Measurements from ENCODE around the gene EVPL. TPM values are rescaled to one million over a fixed set of nuclear protein-coding genes. Genes with fewer than 3 reads are reported as not detected.

The EVPL gene
- polyA plus RNA-seq, 1 donor (not counting 4 experiments of a cell fraction or from before 2014, with no cell fraction given): 7.6 TPM

GRCh38 chr17:76004750-76005262, 22.3 kb downstream of the EVPL start:
- dilution Hi-C loops (cut with MboI; ENCODE audit: extremely low pct_ligation_motif_present, low sequenced_read_pairs): no loop called here
- H3K4me1 ChIP-seq (ENCODE audit: control insufficient read depth, extremely low read depth, insufficient read depth, low read length): peaks cover 4% of the 10 kb centered on the region
- no peak for FAIRE-seq
- no peak overlapping the region for H3K9ac ChIP-seq (ENCODE audit: control insufficient read depth, extremely low read depth, insufficient read depth, low read length)
- no peak for TF ChIP-seq CTCF (optimal IDR thresholded peaks at IDR 0.05 in 1 of 3, IDR thresholded peaks at IDR 0.05 in 1 of 3, conservative IDR thresholded peaks at IDR 0.05 in 1 of 3; ENCODE audit: extremely low read depth in 1 of 3, insufficient read depth in 2 of 3, low read length in 3 of 3)
- TF ChIP-seq EZH2 (IDR thresholded peaks at IDR 0.05; ENCODE audit: low read length): no peak
- H4K20me1 ChIP-seq (ENCODE audit: control insufficient read depth, extremely low read depth, insufficient read depth, low read length): no peaks in the 10 kb centered on the region
- no peaks in the 10 kb centered on the region for H3K9me3 ChIP-seq (ENCODE audit: control insufficient read depth, low read depth, low read length)
- H3K79me2 ChIP-seq (ENCODE audit: control insufficient read depth, insufficient read depth, low read length): no peaks in the 10 kb centered on the region
- no peak overlapping the region for H3K4me3 ChIP-seq (ENCODE audit: control insufficient read depth in 2 of 3, extremely low read depth in 1 of 3, insufficient read depth in 2 of 3, low read depth in 1 of 3, low read length in 3 of 3)
- H3K36me3 ChIP-seq (ENCODE audit: control insufficient read depth in 2 of 2, extremely low read depth in 1 of 2, insufficient read depth in 2 of 2, low read length in 2 of 2): peaks cover 13 to 18% of the 10 kb centered on the region in 2 experiments
- H2AFZ ChIP-seq (ENCODE audit: control insufficient read depth, low read length): no peak overlapping the region
- H3K9me1 ChIP-seq (ENCODE audit: control insufficient read depth, extremely low read depth, insufficient read depth, low read length): no peaks in the 10 kb centered on the region
- no peak for DNase-seq (ENCODE audit: low read depth, low spot score)
- no peaks in the 10 kb centered on the region for H3K27me3 ChIP-seq (ENCODE audit: control insufficient read depth, extremely low read depth, insufficient read depth, low read length)
- H3K27ac ChIP-seq (ENCODE audit: control insufficient read depth, insufficient read depth, low read length): no peak overlapping the region
- no peak overlapping the region for H3K4me2 ChIP-seq (ENCODE audit: control insufficient read depth, extremely low read depth, insufficient read depth, low read depth, low read length)

- dilution Hi-C loops (cut with MboI; ENCODE audit: extremely low pct_ligation_motif_present, low sequenced_read_pairs): no loop called here
- peaks cover 12% of the 10 kb centered on the region in 2 experiments for H3K36me3 ChIP-seq (ENCODE audit: control insufficient read depth in 2 of 2, extremely low read depth in 1 of 2, insufficient read depth in 2 of 2, low read length in 2 of 2)
These were observed 23.2 kb downstream of the EVPL start for GRCh38 chr17:76003915-76004314.

More at GRCh38 chr17:76003915-76004314, 23.2 kb downstream of the EVPL start:
- Histone ChIP-seq H3K79me2 (ENCODE audit: control insufficient read depth, insufficient read depth, low read length) (no peaks in the 10 kb centered on the region), H3K27ac (ENCODE audit: control insufficient read depth, insufficient read depth, low read length) (no peak overlapping the region), H3K9me1 (ENCODE audit: control insufficient read depth, extremely low read depth, insufficient read depth, low read length) (no peaks in the 10 kb centered on the region), H2AFZ (ENCODE audit: control insufficient read depth, low read length) (no peak overlapping the region), H3K27me3 (ENCODE audit: control insufficient read depth, extremely low read depth, insufficient read depth, low read length) (no peaks in the 10 kb centered on the region), H3K4me2 (ENCODE audit: control insufficient read depth, extremely low read depth, insufficient read depth, low read depth, low read length) (no peak overlapping the region), H3K9ac (ENCODE audit: control insufficient read depth, extremely low read depth, insufficient read depth, low read length) (no peak overlapping the region), H4K20me1 (ENCODE audit: control insufficient read depth, extremely low read depth, insufficient read depth, low read length) (no peaks in the 10 kb centered on the region), H3K9me3 (ENCODE audit: control insufficient read depth, low read depth, low read length) (no peaks in the 10 kb centered on the region), H3K4me1 (ENCODE audit: control insufficient read depth, extremely low read depth, insufficient read depth, low read length) (peaks cover 4% of the 10 kb centered on the region), H3K4me3 (ENCODE audit: control insufficient read depth in 2 of 3, extremely low read depth in 1 of 3, insufficient read depth in 2 of 3, low read depth in 1 of 3, low read length in 3 of 3) (no peak overlapping the region)
- DNase-seq (ENCODE audit: low read depth, low spot score): no peak
- FAIRE-seq: no peak
- TF ChIP-seq EZH2 (IDR thresholded peaks at IDR 0.05; ENCODE audit: low read length) (no peak), CTCF (optimal IDR thresholded peaks at IDR 0.05 in 1 of 3, IDR thresholded peaks at IDR 0.05 in 1 of 3, conservative IDR thresholded peaks at IDR 0.05 in 1 of 3; ENCODE audit: extremely low read depth in 1 of 3, insufficient read depth in 2 of 3, low read length in 3 of 3) (no peak)
